SK-N-SH treated with all-trans-retinoic acid at 6 μM for 48 hours (cell line): ENCODE data around the gene HSPA5.
"Not testable (repeated sequence)": the region's sequence is repeated elsewhere in the genome, so short reads cannot be mapped to it uniquely, and the experiment has no call there.

Experiments used
- ARNTL ChIP-seq: fragments of 450-650 bp; formaldehyde crosslinking; IDR thresholded peaks from 2 replicates; pipeline ENCODE4 v1.5.0; 2020; ENCODE audit warnings: low read depth, mild to moderate bottlenecking, moderate library complexity, borderline replicate concordance
- BACH2 ChIP-seq: fragments of 250-450 bp; sonication (Bioruptor Pico); IDR thresholded peaks from 2 replicates; pipeline ENCODE4 v1.9.0; 2021; ENCODE audit warnings: mild to moderate bottlenecking, borderline replicate concordance
- GLIS3 ChIP-seq: fragments of 250-450 bp; sonication (Bioruptor Pico); IDR thresholded peaks from 2 replicates; pipeline ENCODE4 v1.5.0; 2020; ENCODE audit warnings: mild to moderate bottlenecking, moderate library complexity
- OSR1 ChIP-seq: fragments of 250-450 bp; sonication (Bioruptor Pico); IDR thresholded peaks from 2 replicates; pipeline ENCODE4 v1.8.0; 2022; ENCODE audit warnings: moderate library complexity, mild to moderate bottlenecking, inconsistent platforms
- PPARA ChIP-seq: fragments of 250-450 bp; sonication (Bioruptor Pico); IDR thresholded peaks from 2 replicates; pipeline ENCODE4 v1.5.0; 2020; ENCODE audit warnings: mild to moderate bottlenecking, borderline replicate concordance
- RARB ChIP-seq: fragments of 250-450 bp; sonication (Bioruptor Pico); IDR thresholded peaks from 2 replicates; pipeline ENCODE4 v1.8.0; 2021; ENCODE audit warnings: mild to moderate bottlenecking, moderate library complexity
- TCF4 ChIP-seq: fragments of 250-450 bp; sonication (Bioruptor Pico); IDR thresholded peaks from 2 replicates; pipeline ENCODE4 v1.8.0; 2021; ENCODE audit warnings: mild to moderate bottlenecking, moderate library complexity, borderline replicate concordance
- ZFP3 ChIP-seq: fragments of 250-450 bp; sonication (Bioruptor Pico); IDR thresholded peaks from 2 replicates; pipeline ENCODE4 v1.5.0; 2020; ENCODE audit warnings: mild to moderate bottlenecking, moderate library complexity
- ZFP30 ChIP-seq: fragments of 450-650 bp; formaldehyde crosslinking; IDR thresholded peaks from 2 replicates; pipeline ENCODE4 v1.5.0; 2022; ENCODE audit warnings: mild to moderate bottlenecking, moderate library complexity
- ZNF70 ChIP-seq: fragments of 450-650 bp; formaldehyde crosslinking; IDR thresholded peaks from 2 replicates; pipeline ENCODE4 v1.5.0; 2020; ENCODE audit warnings: mild to moderate bottlenecking, moderate library complexity
- TF ChIP-seq, protein P1 (sequence below): fragments of 250-450 bp; sonication (Bioruptor Pico); IDR thresholded peaks from 2 replicates; pipeline ENCODE4 v1.8.0; 2021; ENCODE audit warnings: low read depth, mild to moderate bottlenecking, moderate library complexity, borderline replicate concordance
- TF ChIP-seq, protein P2 (sequence below): fragments of 250-450 bp; sonication (Bioruptor Pico); IDR thresholded peaks from 2 replicates; pipeline ENCODE4 v1.5.1; 2020; ENCODE audit warnings: low read depth, mild to moderate bottlenecking, moderate library complexity

DNA sequence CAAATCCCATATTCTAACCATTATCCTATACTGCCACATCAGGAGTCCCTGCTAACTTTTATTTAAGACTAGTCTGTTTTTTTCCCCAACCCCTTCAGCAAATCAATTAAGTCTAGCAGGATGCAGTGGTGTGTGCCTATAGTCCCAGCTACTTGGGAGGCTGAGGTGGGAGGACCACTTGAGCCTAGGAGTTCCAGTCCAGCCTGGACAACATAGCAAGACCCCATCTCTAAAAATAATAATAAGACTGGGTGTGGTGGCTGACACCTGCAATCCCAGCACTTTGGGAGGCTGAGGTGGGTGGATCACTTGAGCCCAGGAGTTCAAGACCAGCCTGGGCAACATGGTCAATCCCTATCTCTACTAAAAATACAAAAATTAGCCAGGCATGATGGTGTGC, 16.3 kb downstream of the HSPA5 start:
- TF ChIP-seq ZNF70 (CRISPR knock-in tag); ZFP30 (CRISPR knock-in tag); BACH2; OSR1; TCF4 (CRISPR knock-in tag); GLIS3 (CRISPR knock-in tag); RARB (CRISPR knock-in tag); ARNTL; PPARA (CRISPR knock-in tag); ZFP3: not testable (repeated sequence)
- TF ChIP-seq, protein P1, sequence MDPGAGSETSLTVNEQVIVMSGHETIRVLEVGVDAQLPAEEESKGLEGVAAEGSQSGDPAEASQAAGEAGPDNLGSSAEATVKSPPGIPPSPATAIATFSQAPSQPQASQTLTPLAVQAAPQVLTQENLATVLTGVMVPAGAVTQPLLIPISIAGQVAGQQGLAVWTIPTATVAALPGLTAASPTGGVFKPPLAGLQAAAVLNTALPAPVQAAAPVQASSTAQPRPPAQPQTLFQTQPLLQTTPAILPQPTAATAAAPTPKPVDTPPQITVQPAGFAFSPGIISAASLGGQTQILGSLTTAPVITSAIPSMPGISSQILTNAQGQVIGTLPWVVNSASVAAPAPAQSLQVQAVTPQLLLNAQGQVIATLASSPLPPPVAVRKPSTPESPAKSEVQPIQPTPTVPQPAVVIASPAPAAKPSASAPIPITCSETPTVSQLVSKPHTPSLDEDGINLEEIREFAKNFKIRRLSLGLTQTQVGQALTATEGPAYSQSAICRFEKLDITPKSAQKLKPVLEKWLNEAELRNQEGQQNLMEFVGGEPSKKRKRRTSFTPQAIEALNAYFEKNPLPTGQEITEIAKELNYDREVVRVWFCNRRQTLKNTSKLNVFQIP (CRISPR knock-in tag) = not testable (repeated sequence)
- TF ChIP-seq, protein P2, sequence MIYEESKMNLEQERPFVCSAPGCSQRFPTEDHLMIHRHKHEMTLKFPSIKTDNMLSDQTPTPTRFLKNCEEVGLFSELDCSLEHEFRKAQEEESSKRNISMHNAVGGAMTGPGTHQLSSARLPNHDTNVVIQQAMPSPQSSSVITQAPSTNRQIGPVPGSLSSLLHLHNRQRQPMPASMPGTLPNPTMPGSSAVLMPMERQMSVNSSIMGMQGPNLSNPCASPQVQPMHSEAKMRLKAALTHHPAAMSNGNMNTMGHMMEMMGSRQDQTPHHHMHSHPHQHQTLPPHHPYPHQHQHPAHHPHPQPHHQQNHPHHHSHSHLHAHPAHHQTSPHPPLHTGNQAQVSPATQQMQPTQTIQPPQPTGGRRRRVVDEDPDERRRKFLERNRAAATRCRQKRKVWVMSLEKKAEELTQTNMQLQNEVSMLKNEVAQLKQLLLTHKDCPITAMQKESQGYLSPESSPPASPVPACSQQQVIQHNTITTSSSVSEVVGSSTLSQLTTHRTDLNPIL = not testable (repeated sequence)
